Osteoblast (primary cell): ENCODE measurements around the gene YBX2. TPM values are rescaled to one million over a fixed set of nuclear protein-coding genes. Genes with fewer than 3 reads are reported as not detected.

ENCODE experiments used
- DNase-seq: peaks from one replicate; pipeline ENCODE4 v3.0.0; 2011; ENCODE audit warnings: low spot score, mixed read lengths; ENCODE audit not compliant: insufficient read length; ENCODE audit errors: missing footprints
- H2AFZ ChIP-seq: 2 replicates; pipeline ENCODE4 v1.6.0; 2011; ENCODE audit warnings: mild to moderate bottlenecking, low read length
- H3K27ac ChIP-seq: 2 replicates; pipeline ENCODE4 v1.5.1; 2011; ENCODE audit warnings: mild to moderate bottlenecking, low read depth, low read length, moderate library complexity
- H3K27me3 ChIP-seq: 2 replicates; pipeline ENCODE4 v1.6.0; 2012; ENCODE audit warnings: mild to moderate bottlenecking, control low read depth, inconsistent platforms, low read length, moderate library complexity; ENCODE audit not compliant: insufficient read depth
- H3K36me3 ChIP-seq: 2 replicates; pipeline ENCODE4 v1.5.1; 2011; ENCODE audit warnings: mild to moderate bottlenecking, low read length, control low read depth, moderate library complexity; ENCODE audit not compliant: insufficient read depth
- H3K4me1 ChIP-seq: 2 replicates; pipeline ENCODE4 v1.5.1; 2011; ENCODE audit warnings: mild to moderate bottlenecking, low read length, control low read depth, moderate library complexity; ENCODE audit not compliant: insufficient read depth
- H3K4me2 ChIP-seq: 2 replicates; pipeline ENCODE4 v1.6.0; 2011; ENCODE audit warnings: mild to moderate bottlenecking, low read length; ENCODE audit not compliant: insufficient read depth
- H3K4me3 ChIP-seq: fragments of 200-600 bp; sonication (generic); 3 replicates; pipeline ENCODE4 v1.5.1; 2012; ENCODE audit warnings: mild to moderate bottlenecking, low read length, inconsistent platforms; ENCODE audit not compliant: insufficient read depth
- H3K79me2 ChIP-seq: 2 replicates; pipeline ENCODE4 v1.6.0; 2012; ENCODE audit warnings: mild to moderate bottlenecking, low read length, control low read depth, inconsistent platforms; ENCODE audit not compliant: insufficient read depth
- H3K9me3 ChIP-seq: 2 replicates; pipeline ENCODE4 v1.5.1; 2011; ENCODE audit warnings: low read depth, low read length, control low read depth
- H4K20me1 ChIP-seq: 2 replicates; pipeline ENCODE4 v1.6.0; 2012; ENCODE audit warnings: mild to moderate bottlenecking, low read length, control low read depth; ENCODE audit not compliant: insufficient read depth
- total RNA-seq: library from RNA; depleted of rRNA; stranded (reverse); fragments of >200 nt; gene quantifications from 2 replicates; pipeline ENCODE4 v1.2.3, GENCODE V29; 2012
- TF ChIP-seq, protein P1 (sequence below): IDR thresholded peaks from 2 replicates; pipeline ENCODE4 v1.5.1; 2011; ENCODE audit warnings: mild to moderate bottlenecking, low read depth, low read length, moderate library complexity; ENCODE audit errors: extremely low read depth

YBX2 gene
- total RNA-seq, 1 donor, result not detected

DNA sequence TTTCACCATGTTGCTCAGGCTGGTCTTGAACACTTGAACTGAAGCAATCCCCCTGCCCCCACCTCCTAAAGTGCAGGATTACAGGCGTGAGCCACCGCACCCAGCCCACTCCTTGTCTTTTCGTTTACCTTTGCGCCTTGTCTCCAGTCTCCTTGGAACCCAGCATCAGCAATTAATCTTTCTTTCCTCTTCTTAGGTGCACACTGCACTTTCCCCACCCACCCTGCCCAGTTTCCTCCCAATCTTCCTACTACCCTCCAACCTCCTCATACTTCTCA lies 30.7 kb downstream of the YBX2 start:
- Histone ChIP-seq H2AFZ (peak overlapping the region; percentile 88), H3K4me1 (peaks cover 18% of the 10 kb centered on the region), H3K9me3 (no peaks in the 10 kb centered on the region), H3K27me3 (peaks cover 15% of the 10 kb centered on the region), H3K4me2 (no peak overlapping the region), H3K79me2 (no peaks in the 10 kb centered on the region), H3K4me3 (no peak overlapping the region), H3K27ac (no peak overlapping the region), H4K20me1 (no peaks in the 10 kb centered on the region), H3K36me3 (peaks cover 9% of the 10 kb centered on the region)
- no peak for DNase-seq
- TF ChIP-seq, protein P1, sequence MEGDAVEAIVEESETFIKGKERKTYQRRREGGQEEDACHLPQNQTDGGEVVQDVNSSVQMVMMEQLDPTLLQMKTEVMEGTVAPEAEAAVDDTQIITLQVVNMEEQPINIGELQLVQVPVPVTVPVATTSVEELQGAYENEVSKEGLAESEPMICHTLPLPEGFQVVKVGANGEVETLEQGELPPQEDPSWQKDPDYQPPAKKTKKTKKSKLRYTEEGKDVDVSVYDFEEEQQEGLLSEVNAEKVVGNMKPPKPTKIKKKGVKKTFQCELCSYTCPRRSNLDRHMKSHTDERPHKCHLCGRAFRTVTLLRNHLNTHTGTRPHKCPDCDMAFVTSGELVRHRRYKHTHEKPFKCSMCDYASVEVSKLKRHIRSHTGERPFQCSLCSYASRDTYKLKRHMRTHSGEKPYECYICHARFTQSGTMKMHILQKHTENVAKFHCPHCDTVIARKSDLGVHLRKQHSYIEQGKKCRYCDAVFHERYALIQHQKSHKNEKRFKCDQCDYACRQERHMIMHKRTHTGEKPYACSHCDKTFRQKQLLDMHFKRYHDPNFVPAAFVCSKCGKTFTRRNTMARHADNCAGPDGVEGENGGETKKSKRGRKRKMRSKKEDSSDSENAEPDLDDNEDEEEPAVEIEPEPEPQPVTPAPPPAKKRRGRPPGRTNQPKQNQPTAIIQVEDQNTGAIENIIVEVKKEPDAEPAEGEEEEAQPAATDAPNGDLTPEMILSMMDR, result no peak

DNA sequence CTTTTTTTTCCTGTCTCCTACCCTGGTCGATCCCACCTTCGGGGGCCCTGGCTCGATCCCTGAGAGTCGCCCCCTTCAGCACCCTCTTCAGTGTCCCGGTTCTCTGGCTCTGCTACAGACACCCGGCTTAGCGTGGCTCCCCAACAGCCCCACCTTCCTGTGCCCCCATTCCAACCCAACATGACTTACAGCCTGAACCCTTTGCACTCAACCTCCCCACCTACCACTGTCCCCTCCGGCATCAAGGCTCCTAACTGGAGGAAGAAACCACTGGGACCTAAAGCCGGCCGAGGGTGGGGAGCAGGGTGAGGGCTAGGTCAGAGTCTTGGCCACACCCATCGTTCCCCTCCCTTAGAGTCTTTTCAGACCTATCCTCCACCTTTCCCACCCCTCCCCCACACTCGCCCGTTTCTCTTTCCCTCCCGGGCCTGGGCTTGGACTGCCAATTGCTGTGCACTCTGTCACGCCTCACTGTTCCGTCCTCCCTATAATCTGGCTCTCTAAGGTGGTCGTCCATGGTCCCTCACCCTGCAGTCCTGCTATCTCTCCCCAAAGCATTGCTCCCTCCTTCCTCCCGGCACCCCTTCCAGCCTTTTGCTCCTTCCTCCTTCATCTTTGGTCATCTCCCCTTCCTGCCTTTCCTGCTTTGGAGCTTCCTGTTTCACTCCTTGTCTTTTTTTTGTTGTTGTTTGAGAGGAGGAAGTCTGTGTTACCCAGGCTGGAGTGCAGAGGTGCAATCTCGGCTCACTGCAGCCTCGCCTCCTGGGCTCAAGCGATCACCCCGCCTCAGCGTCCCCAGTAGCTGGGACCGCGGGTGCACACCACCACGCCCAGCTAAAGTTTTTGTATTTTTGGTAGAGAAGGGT lies 31.3 kb downstream of the YBX2 start:
- no peak overlapping the region for H3K27ac ChIP-seq
- peak overlapping the region; percentile 36 for H3K4me3 ChIP-seq
- peak; percentile 80 for DNase-seq
- H2AFZ ChIP-seq, result peak overlapping the region; percentile 88
- H3K27me3 ChIP-seq, result peaks cover 15% of the 10 kb centered on the region
- H4K20me1 ChIP-seq, result no peaks in the 10 kb centered on the region
- no peaks in the 10 kb centered on the region for H3K9me3 ChIP-seq
- peaks cover 19% of the 10 kb centered on the region for H3K4me1 ChIP-seq
- peaks cover 12% of the 10 kb centered on the region for H3K36me3 ChIP-seq
- H3K4me2 ChIP-seq, result peak overlapping the region; percentile 47
- TF ChIP-seq, protein P1, result no peak
- no peaks in the 10 kb centered on the region for H3K79me2 ChIP-seq

GRCh38 chr17:7262192-7262934 lies 32.1 kb downstream of the YBX2 start, which contains the start of gene CLDN7:
Gene CLDN7, minus strand, starts transcription at chr17:7262478. Its CDS starts 435 bp downstream, at chr17:7262043.
- no peaks in the 10 kb centered on the region for H4K20me1 ChIP-seq
- H3K4me1 ChIP-seq, result peaks cover 19% of the 10 kb centered on the region
- peaks cover 15% of the 10 kb centered on the region for H3K27me3 ChIP-seq
- no peak within 1 kb of the TSS for H3K27ac ChIP-seq
- peaks cover 12% of the 10 kb centered on the region for H3K36me3 ChIP-seq
- H3K4me2 ChIP-seq, result peak within 1 kb of the TSS; percentile 77
- DNase-seq, result no peak
- H3K4me3 ChIP-seq, result peak within 1 kb of the TSS; percentile 67
- peak within 1 kb of the TSS; percentile 88 for H2AFZ ChIP-seq
- H3K9me3 ChIP-seq, result no peaks in the 10 kb centered on the region
- TF ChIP-seq, protein P1, result no peak
- no peaks in the 10 kb centered on the region for H3K79me2 ChIP-seq
